PC-3 (cell line): ENCODE results near the gene ALKBH6. TPM values are rescaled to one million over a fixed set of nuclear protein-coding genes. Genes with fewer than 3 reads are reported as not detected.

ENCODE experiments used
- ATAC-seq: fragments of 200-7000 bp; cut with Tn5 transposase; 2 replicates; pipeline ENCODE4 v1.9.1; 2020; ENCODE audit warnings: mild to moderate bottlenecking, moderate library complexity
- BruUV-seq: library from RNA; stranded (reverse); fragments of 400-500 nt; replicated peaks from 2 replicates; lab custom pipeline; 2021; lab: Mats Ljungman, UMichigan
- CTCF ChIA-PET: fragments of 300-600 bp; sonication (Branson Sonifier 250); formaldehyde crosslinking; loops from one replicate; lab custom pipeline; 2022; ENCODE audit warnings: antibody characterized with exemption; lab: Charles Lee
- POLR2A ChIA-PET: fragments of 300-600 bp; sonication (Branson Sonifier 250); formaldehyde crosslinking; loops from one replicate; lab custom pipeline; 2022; ENCODE audit warnings: antibody characterized with exemption; ENCODE audit not compliant: unreplicated experiment; lab: Charles Lee
- DNase-seq: peaks from one replicate; pipeline ENCODE4 v3.0.0-alpha.2; 2015
- H2AFZ ChIP-seq: fragments of 300-600 bp; sonication (generic); 2 replicates; pipeline ENCODE4 v1.6.0; 2016; ENCODE audit warnings: antibody characterized with exemption, low read length
- H3F3A ChIP-seq: fragments of 300-600 bp; sonication (generic); one replicate; pipeline ENCODE4 v1.6.0; 2017; ENCODE audit warnings: antibody characterized with exemption, low read length, control low read depth, mild to moderate bottlenecking; ENCODE audit not compliant: unreplicated experiment
- H3K27ac ChIP-seq: fragments of 300-600 bp; sonication (generic); 2 replicates; pipeline ENCODE4 v1.5.1; 2016; ENCODE audit warnings: mild to moderate bottlenecking, low read length
- H3K27me3 ChIP-seq: fragments of 300-600 bp; sonication (generic); 2 replicates; pipeline ENCODE4 v1.6.1; 2016; ENCODE audit warnings: low read length, mixed read lengths
- H3K36me3 ChIP-seq: fragments of 300-600 bp; sonication (generic); 2 replicates; pipeline ENCODE4 v1.6.1; 2016; ENCODE audit warnings: low read depth, mixed run types, low read length, mixed read lengths
- H3K4me1 ChIP-seq: fragments of 300-600 bp; sonication (generic); 2 replicates; pipeline ENCODE4 v1.5.1; 2016; ENCODE audit warnings: low read length; ENCODE audit not compliant: insufficient read depth
- H3K4me2 ChIP-seq: fragments of 300-600 bp; sonication (generic); 2 replicates; pipeline ENCODE4 v1.6.0; 2016; ENCODE audit warnings: low read length
- H3K4me3 ChIP-seq: fragments of 300-600 bp; sonication (generic); 2 replicates; pipeline ENCODE4 v1.5.1; 2016; ENCODE audit warnings: mild to moderate bottlenecking, low read length, mixed read lengths
- H3K79me2 ChIP-seq: fragments of 300-600 bp; sonication (generic); 2 replicates; pipeline ENCODE4 v1.6.1; 2017; ENCODE audit warnings: low read length, mixed read lengths
- H3K9ac ChIP-seq: fragments of 300-600 bp; sonication (generic); 2 replicates; pipeline ENCODE4 v1.6.0; 2016; ENCODE audit warnings: mild to moderate bottlenecking, low read length
- H3K9me2 ChIP-seq: fragments of 300-600 bp; sonication (generic); replicated peaks from 2 replicates; pipeline ENCODE4 v1.6.1; 2016; ENCODE audit warnings: mixed run types, low read length, mixed read lengths
- H3K9me3 ChIP-seq: fragments of 300-600 bp; sonication (generic); 2 replicates; pipeline ENCODE4 v1.6.1; 2016; ENCODE audit warnings: low read length, mixed read lengths
- H4K20me1 ChIP-seq: fragments of 300-600 bp; sonication (generic); 2 replicates; pipeline ENCODE4 v1.6.1; 2016; ENCODE audit warnings: low read length, mixed read lengths
- CTCF ChIP-seq: fragments of 300-600 bp; sonication (generic); conservative IDR thresholded peaks from 2 replicates; pipeline ENCODE4 v1.5.1; 2017; ENCODE audit warnings: antibody characterized with exemption, low read depth, mild to moderate bottlenecking, low read length
- EZH2 ChIP-seq: fragments of 300-600 bp; sonication (generic); IDR thresholded peaks from one replicate; pipeline ENCODE4 v1.6.1; 2017; ENCODE audit warnings: antibody characterized with exemption, mild to moderate bottlenecking, low read length; ENCODE audit not compliant: unreplicated experiment
- EZH2phosphoT487 ChIP-seq: fragments of 300-600 bp; sonication (generic); IDR thresholded peaks from 2 replicates; pipeline ENCODE4 v1.6.1; 2018; ENCODE audit warnings: mild to moderate bottlenecking, antibody characterized with exemption, low read length, borderline replicate concordance
- intact Hi-C: fragments of 100-400 bp; cut with micrococcal nuclease; formaldehyde crosslinking; loops from 2 replicates; pipeline ENCODE4 v1.9.0; 2023
- total RNA-seq: library from RNA; depleted of rRNA; stranded (reverse); fragments of >200 nt; gene quantifications from 2 replicates; pipeline ENCODE4 v1.2.3, GENCODE V29; 2014

The ALKBH6 gene
- total RNA-seq, 1 experiment from 2014 or later: 38.4 TPM

DNA sequence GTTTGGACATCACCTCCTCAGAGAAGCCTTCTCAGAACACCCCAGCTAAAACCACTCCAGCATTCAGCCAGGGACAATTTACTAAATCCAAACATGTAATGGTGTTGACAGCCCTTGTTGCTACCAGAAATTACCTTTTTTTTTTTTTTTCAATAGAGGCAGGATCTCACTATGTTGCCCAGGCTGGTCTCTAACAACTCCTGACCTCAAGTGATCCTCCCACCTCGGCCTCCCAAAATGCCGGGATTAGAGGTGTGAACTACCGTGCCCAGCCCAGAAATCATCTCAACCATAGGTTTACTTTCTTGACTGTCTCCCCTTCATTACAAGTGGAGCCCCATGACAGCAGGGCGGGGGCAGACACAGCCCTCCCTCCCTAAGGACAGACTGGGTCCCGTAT lies 9.4 kb upstream of the ALKBH6 start:
- no peak for ATAC-seq

DNA sequence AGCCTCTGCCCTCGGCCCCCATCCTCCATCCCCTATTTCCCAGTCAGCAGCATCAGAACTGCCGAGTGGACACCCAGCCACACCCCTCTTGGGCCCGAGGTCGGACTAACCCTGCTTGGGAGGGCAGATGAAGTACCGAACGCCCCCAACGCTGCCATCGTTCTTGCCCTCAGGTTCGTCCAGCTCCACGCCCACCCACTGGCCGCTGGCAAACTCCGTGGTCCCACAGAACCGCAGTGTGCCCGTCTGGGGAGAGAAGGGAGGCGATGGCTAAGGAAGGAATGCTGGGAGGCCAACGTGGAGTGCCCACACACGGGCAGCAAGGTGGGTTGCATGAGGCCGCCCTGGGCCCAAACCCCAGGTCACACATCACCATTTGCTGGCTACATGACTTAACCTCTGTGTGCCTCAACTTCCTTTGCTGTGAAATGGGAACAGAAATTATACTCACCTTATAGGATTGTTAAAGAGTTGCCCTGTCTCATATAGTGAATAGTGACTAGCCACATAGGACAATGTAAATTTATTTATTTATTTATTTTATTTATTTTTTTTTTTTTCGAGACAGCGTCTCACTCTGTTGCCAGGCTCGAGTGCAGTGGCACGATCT lies 5.2 kb upstream of the ALKBH6 start:
- ChIA-PET POLR2A (no interaction called here), CTCF (no interaction called here)

More for the DNA sequence above, 9.4 kb upstream of the ALKBH6 start:
- CTCF ChIA-PET: no interaction called here
- POLR2A ChIA-PET: no interaction called here
- Histone ChIP-seq H3K9ac (no peak overlapping the region), H3K36me3 (no peaks in the 10 kb centered on the region), H3K4me1 (no peaks in the 10 kb centered on the region), H3K4me2 (no peak overlapping the region), H3K27ac (no peak overlapping the region), H3K9me3 (no peaks in the 10 kb centered on the region), H3K27me3 (no peaks in the 10 kb centered on the region), H3F3A (no peaks in the 10 kb centered on the region), H3K4me3 (no peak overlapping the region), H4K20me1 (no peaks in the 10 kb centered on the region), H3K79me2 (no peaks in the 10 kb centered on the region), H3K9me2 (no peaks in the 10 kb centered on the region), H2AFZ (no peak overlapping the region)
- DNase-seq: no peak
- no TSS peak for BruUV-seq
- TF ChIP-seq EZH2phosphoT487: no peak
- no peak for TF ChIP-seq CTCF
- no peak for TF ChIP-seq EZH2
- intact Hi-C loops: no loop called here

More for the DNA sequence above, 5.2 kb upstream of the ALKBH6 start:
- Histone ChIP-seq H3K9me3 (no peaks in the 10 kb centered on the region), H3K36me3 (no peaks in the 10 kb centered on the region), H4K20me1 (no peaks in the 10 kb centered on the region), H3K79me2 (peaks cover 14% of the 10 kb centered on the region), H3K27ac (no peak overlapping the region), H3K9me2 (no peaks in the 10 kb centered on the region), H2AFZ (no peak overlapping the region), H3K4me2 (no peak overlapping the region), H3F3A (no peaks in the 10 kb centered on the region), H3K9ac (no peak overlapping the region), H3K27me3 (no peaks in the 10 kb centered on the region), H3K4me3 (no peak overlapping the region), H3K4me1 (peaks cover 7% of the 10 kb centered on the region)
- TF ChIP-seq EZH2: no peak
- no peak for TF ChIP-seq EZH2phosphoT487
- no peak for TF ChIP-seq CTCF
- BruUV-seq: no TSS peak
- no peak for ATAC-seq
- intact Hi-C loops: no loop called here
- DNase-seq: no peak
